Inferior parietal cortex (tissue), 1 donor: Measurements from ENCODE around the gene NLRP14.

Experiments
- DNase-seq: peaks from one replicate; pipeline ENCODE4 v3.0.0-alpha.2; 2016; ENCODE audit errors: extremely low spot score

The NLRP14 gene

DNA sequence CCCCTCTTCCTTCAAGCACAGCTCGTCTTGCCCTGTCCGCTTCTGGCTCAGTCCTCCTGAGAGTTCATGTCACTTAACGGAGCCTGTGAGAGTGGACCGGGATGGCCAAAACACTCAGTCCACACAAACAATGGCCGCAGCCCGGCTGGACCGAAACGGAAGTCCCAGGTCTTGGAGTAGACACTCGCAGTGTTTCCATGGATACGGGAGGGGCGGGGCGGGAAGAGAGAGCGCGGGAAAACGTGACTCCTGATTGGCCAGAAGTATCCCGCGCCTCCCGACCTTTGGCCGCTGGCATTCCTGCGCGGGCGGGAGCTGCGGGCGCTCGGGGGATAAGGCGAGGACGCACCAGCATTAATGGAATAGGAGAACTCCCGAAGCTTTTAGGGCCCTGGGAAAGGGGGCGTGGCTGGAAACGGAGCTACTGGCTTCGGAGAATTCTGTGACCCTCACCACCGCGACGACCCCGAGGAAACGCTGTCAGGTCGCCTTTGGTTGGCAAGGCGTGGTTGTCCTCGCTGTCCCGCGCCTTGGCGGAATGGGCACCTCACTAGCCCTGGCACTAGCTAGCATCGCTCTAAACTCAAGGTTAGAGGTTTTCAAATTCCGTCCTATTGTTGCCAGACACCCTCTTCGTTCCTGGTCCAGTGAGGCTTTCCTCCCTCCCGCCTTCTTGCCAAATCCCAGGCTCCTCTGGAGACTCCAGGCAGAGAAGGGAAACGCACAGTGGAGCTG is at the start of gene NLRP14, which contains the start of gene ZNF214:
Gene NLRP14 (plus strand): TSS at position 297 of the 735 bp plus-strand sequence. CDS start 18,108 bp downstream, outside the sequence.
Gene ZNF214 (minus strand): TSS at position 164 of the 735 bp plus-strand sequence. CDS start 17,511 bp downstream, outside the sequence.
- DNase-seq: peak; percentile 84

GRCh38 chr11:6979365-6979764 is 40.9 kb upstream of the NLRP14 start:
- DNase-seq: no peak

- no peak for DNase-seq
Observed at GRCh38 chr11:6986487-6986886, 33.8 kb upstream of the NLRP14 start.

- DNase-seq: no peak
Observed at GRCh38 chr11:6988506-6988905, 31.8 kb upstream of the NLRP14 start.

GRCh38 chr11:6991227-6991626 is 29.1 kb upstream of the NLRP14 start:
- no peak for DNase-seq

GRCh38 chr11:6992026-6992425 is 28.3 kb upstream of the NLRP14 start:
- no peak for DNase-seq

- no peak for DNase-seq
Observed at GRCh38 chr11:6992457-6993417, 27.5 kb upstream of the NLRP14 start.

GRCh38 chr11:6995703-6996102 is 24.6 kb upstream of the NLRP14 start:
- DNase-seq: no peak

DNA sequence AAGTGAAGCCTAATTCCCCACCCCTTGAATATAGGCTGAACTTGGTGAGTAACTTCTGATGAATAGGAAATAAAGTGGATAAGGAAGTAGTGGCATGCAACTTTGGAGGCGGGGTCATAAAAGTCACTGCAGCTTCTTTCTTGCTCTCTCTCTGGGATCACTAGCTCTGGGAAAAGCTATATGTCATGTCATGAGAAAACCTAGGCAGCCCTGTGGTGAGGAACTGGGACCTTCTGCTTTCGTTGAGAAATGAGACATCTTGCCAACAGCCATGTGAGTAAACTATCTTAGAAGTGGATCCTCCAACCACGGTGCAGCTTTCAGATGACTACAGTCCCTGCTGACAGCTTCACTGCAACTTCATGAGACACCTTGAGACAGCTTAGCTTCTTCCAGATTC is 15.8 kb upstream of the NLRP14 start:
- DNase-seq: no peak

DNA sequence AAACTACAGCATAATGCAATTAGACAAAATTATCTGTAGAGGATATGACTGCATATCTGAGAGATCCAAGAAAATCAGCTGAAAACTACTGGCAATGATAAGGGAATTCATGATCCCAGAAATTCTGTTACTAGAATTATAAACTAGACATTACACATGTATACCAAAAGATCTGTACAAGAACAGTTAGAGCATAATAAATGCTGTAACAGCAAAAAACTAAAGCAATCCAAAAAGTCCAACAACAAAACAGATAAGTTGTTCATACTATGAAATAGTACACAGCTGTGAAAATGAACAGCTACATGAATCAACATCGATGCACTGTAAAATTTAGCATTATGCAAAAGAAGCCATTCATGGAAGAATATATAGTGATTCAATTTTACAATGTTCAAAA is 6.2 kb upstream of the NLRP14 start:
- no peak for DNase-seq

DNA sequence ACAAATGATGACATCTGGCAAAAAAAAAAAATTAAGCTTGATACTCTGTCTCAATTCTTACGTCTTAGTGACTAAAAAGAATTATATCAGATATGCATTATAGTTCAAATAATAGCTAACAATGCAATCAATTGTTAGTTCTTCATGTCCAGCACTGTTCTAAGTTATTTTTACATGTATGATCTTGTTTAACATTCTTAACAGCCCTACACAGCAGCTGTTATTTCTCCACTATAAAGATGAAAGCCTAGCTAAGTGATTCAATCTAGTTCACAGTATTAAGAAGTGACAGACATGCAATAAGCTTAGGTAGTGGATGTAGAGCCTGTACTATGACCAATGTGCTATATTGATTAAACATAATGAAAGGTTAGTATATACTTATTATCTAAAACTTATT is 4.3 kb upstream of the NLRP14 start:
- no peak for DNase-seq

GRCh38 chr11:7019500-7020182 is 638 bp upstream of the NLRP14 start:
- DNase-seq: no peak

DNA sequence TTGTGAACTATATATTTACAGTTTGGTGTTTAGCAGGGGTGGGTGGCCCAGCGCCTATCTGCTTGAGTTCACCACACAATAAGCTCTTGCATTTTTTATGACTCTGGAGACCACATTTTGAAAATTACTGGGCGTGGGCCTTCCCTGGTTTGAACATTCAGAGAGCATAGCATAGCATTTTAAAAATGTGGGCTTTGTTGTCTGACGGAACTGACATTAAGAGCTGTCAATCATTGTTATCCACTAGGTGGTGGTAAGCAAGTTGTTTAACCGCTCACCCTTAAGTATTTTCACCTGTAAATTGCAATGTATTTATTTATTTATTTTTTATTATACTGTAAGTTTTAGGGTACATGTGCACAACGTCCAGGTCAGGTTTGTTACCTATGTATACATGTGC is 1.0 kb downstream of the NLRP14 start:
- no peak for DNase-seq

- no peak for DNase-seq
Observed at GRCh38 chr11:7028141-7028540, 7.9 kb downstream of the NLRP14 start.

- no peak for DNase-seq
Observed at GRCh38 chr11:7030836-7031235, 10.6 kb downstream of the NLRP14 start.

DNA sequence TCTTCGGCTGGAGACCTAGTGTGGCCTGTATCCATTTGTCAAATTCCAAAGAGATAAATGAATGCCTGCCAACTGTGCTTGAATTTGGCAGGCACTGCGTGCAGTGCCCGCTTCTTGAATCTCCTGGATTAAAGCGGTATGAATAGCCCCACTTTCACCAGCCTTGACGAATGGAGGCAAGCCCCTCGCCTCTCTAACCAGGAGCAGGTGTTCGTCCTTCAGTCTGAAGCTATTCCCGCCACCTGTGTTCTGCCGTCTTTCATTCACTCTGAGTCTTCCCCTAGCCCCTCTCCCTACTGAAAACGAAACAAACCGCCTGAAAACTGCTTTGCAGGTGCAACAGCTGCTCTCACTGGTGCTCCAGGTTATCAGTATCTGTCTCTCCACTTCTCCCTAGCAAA is 11.2 kb downstream of the NLRP14 start:
- DNase-seq: no peak

- no peak for DNase-seq
Observed at GRCh38 chr11:7032692-7033091, 12.4 kb downstream of the NLRP14 start.

- no peak for DNase-seq
Observed at GRCh38 chr11:7034019-7034418, 13.7 kb downstream of the NLRP14 start.

DNA sequence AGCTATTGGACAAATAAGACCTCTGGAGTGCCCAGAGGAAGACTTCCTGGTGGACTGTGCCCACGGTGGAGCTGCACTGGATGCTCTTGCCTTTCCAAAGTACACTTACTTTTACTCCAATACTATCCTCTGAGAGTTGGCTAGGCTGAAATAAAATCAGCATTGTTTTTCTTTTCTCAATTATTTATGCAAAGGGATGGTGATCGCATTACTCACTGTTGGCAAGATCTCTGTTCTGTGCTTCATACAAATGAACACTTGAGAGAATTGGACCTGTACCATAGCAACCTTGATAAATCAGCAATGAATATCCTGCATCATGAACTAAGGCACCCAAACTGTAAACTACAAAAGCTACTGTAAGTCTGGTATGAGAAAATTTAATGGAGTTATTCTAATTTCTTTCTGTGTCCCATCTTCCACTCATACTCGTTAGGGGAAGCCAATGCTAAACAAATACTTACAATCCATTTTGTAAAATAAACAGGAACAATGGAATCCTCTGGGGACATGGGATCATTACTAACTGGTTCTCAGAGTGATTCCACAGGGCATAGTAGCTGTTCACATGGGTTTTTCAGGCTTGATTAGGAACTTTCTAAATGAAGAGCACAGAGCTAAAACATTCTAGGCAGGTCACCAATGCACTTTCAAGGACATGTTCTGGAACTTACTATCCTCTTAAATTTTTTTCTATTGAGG is 26.3 kb downstream of the NLRP14 start:
- no peak for DNase-seq

DNA sequence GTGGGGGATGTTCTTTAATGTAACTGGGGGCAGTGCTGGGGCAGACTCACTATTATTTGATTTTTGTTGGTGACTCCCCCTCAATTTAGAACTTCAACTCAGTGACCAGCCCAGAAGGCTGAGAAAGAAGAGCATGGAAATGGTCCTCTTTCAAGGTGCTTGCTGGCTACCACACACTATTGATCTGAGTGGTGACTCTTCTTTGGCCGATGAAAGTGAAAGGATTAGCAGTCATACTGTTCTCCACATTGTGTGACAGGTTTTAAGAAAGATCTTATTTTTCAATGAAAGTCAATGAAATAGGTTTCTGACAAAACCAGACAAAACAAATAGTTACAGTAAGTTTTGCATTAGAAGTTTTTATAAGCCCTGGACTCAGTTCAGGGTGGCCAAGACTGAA is 29.9 kb downstream of the NLRP14 start:
- DNase-seq: no peak

DNA sequence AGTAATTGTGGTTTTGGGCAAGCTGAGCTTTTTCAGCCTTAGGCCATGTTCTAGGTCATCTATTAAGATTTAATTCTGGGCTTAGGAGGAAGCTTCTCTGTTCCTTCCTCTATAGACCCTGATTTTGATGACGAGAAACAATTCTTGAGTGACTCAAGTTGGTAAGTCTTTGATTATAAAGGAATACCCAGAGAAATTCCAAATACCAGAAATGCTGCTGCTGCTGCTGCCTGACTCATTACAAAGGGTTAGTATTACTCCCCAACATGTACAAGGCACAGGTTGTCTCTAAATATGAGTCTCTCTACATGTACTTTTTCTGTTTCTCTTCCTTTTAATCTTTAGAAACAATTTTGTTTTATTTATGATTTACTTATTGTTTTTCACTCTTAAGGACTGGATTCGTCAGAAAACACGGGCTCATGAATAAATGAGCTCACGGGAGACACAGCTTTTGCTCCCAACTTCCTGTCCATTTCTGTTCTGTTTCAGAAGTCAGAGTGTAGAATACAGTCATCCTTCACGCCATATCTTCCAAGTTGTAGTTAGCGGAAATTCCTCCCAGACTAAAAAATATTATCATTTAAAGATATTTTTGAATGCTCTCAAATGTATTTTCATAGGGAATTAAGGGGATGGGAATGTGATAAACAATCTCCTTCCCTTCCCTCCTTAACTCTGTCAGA is 36.7 kb downstream of the NLRP14 start:
- no peak for DNase-seq
